Heart left ventricle (tissue), 13 donors: ENCODE measurements around the gene RANBP3.

Experiments used
- POLR2A ChIP-seq, 2 donors: fragments of 450-650 bp; IDR thresholded peaks; one replicate each; pipeline ENCODE4 v1.6.1; 2017; ENCODE audit warnings: antibody characterized with exemption in 2 of 2, mild to moderate bottlenecking in 2 of 2, moderate library complexity in 2 of 2
- TF ChIP-seq, protein P1 (sequence below), 12 donors: fragments of 200-600 bp; sonication (generic) in 4 of 12; IDR thresholded peaks; one replicate each; pipeline versions ENCODE4 v1.5.0 to v1.8.0; 2018 to 2022; ENCODE audit warnings: antibody characterized with exemption in 12 of 12, mild to moderate bottlenecking in 5 of 12
- donor health status: ischemic (EF 13 %, LVEDD 7.1; RV severe dilation, severe dysfunction).
- donor health status: DM: no; HTN: yes; CAD: no.
- donor health status: DM: no; HTN: no; CAD: no.
- donor health status: ischemic (EF 25% LVEDD 6.9; RV normal size, moderate dysfunction).
- donor health status: ischemic (EF 25% LVEDD 5.7; RV mildly dilated, moderate dysfunction).
- donor health status: ischemic (EF 35%, LVEDD 5.7; RV mildly dilated, moderate dysfunction).
- donor health status: nonischemic (EF 11% LVEDD 7.7; RV severe dilation, severe dysfunction).
- donor health status: DM: yes; HTN: yes; CAD: no.
- donor health status: PGD.
- donor health status: ischemic (EF 29% LVEDD 5.4; RV normal size, mild dysfunction).
- donor health status: nonischemic (EF 23%, LVEDD 6.1; RV moderate dilation, normal function).

DNA sequence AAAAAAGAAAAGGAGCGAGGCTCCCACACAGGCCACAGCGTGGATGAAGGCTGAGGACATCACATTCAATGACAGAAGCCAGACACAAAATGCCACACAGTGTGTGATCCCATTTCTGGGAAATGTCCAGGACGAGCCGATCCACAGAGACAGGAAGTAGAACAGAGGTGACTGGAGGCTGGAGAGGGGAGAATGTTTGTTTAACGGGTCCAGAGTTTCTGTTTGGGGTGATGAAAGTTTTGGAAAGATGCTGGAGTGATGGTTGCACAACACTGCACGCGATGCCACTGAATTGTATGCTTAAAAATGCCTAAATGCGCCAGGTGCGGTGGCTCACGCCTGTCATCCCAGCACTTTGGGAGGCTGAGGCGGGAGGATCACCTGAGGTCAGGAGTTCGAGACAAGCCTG, 107.0 kb downstream of the RANBP3 start:
- TF ChIP-seq, protein P1, sequence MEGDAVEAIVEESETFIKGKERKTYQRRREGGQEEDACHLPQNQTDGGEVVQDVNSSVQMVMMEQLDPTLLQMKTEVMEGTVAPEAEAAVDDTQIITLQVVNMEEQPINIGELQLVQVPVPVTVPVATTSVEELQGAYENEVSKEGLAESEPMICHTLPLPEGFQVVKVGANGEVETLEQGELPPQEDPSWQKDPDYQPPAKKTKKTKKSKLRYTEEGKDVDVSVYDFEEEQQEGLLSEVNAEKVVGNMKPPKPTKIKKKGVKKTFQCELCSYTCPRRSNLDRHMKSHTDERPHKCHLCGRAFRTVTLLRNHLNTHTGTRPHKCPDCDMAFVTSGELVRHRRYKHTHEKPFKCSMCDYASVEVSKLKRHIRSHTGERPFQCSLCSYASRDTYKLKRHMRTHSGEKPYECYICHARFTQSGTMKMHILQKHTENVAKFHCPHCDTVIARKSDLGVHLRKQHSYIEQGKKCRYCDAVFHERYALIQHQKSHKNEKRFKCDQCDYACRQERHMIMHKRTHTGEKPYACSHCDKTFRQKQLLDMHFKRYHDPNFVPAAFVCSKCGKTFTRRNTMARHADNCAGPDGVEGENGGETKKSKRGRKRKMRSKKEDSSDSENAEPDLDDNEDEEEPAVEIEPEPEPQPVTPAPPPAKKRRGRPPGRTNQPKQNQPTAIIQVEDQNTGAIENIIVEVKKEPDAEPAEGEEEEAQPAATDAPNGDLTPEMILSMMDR (IDR thresholded peaks at IDR 0.05), result no peak
- TF ChIP-seq POLR2A (IDR thresholded peaks at IDR 0.05), result no peak
